Small intestine (tissue), 7 donors: ENCODE results near the gene CDH23. TPM values are rescaled to one million over a fixed set of nuclear protein-coding genes. Genes with fewer than 3 reads are reported as not detected.

Experiments
- DNase-seq, 2 donors: peaks; one replicate each; pipeline versions ENCODE4 v3.0.0 to v3.0.0-alpha.2; 2013
- FAIRE-seq: peaks from 2 replicates; lab custom pipeline; 2012; peaks lifted over from hg19 to GRCh38; lab: Jason Lieb, UNC
- H3K27ac ChIP-seq, 3 donors: one replicate each; pipeline ENCODE4 v1.5.1; 2013; ENCODE audit warnings: low read length in 2 of 3, mild to moderate bottlenecking in 2 of 3, control low read depth in 1 of 3, inconsistent platforms in 1 of 3, low read depth in 1 of 3, moderate library complexity in 1 of 3
- H3K27me3 ChIP-seq, 3 donors: one replicate each; pipeline ENCODE4 v1.6.1; 2013; ENCODE audit warnings: low read length in 3 of 3, inconsistent platforms in 1 of 3; ENCODE audit not compliant: control insufficient read depth in 3 of 3, insufficient read depth in 3 of 3
- H3K36me3 ChIP-seq, 3 donors: one replicate each; pipeline ENCODE4 v1.6.1; 2013; ENCODE audit warnings: low read length in 3 of 3, inconsistent platforms in 1 of 3, low read depth in 1 of 3, mild to moderate bottlenecking in 1 of 3, moderate library complexity in 1 of 3; ENCODE audit not compliant: control insufficient read depth in 3 of 3, insufficient read depth in 2 of 3
- H3K4me1 ChIP-seq, 3 donors: one replicate each; pipeline ENCODE4 v1.6.1; 2013; ENCODE audit warnings: low read length in 2 of 3, inconsistent platforms in 1 of 3, low read depth in 1 of 3, mild to moderate bottlenecking in 1 of 3, moderate library complexity in 1 of 3; ENCODE audit not compliant: control insufficient read depth in 3 of 3, insufficient read depth in 2 of 3
- H3K4me3 ChIP-seq, 3 donors: one replicate each; pipeline ENCODE4 v1.5.1; 2013; ENCODE audit warnings: low read length in 3 of 3, control low read depth in 1 of 3, inconsistent platforms in 1 of 3, low read depth in 1 of 3, mild to moderate bottlenecking in 1 of 3, moderate library complexity in 1 of 3
- H3K9me3 ChIP-seq, 2 donors: one replicate each; pipeline ENCODE4 v1.6.1; 2013; ENCODE audit warnings: low read depth in 1 of 2, low read length in 1 of 2; ENCODE audit not compliant: control insufficient read depth in 2 of 2, insufficient read depth in 1 of 2
- WGBS, 3 donors: extraction: QIAGEN DNeasy Blood & Tissue Kit; methylation state at CpG; one replicate each; pipeline ENCODE4 v1.1.7; 2013; 5-methylcytosine and 5-hydroxymethylcytosine counted together
- polyA plus RNA-seq, 4 donors: library from polyadenylated mRNA; stranded (reverse) in 3 of 4; unstranded in 1 of 4; fragments of 200-250 nt in 3 of 4; fragments of 120-200 nt in 1 of 4; gene quantifications; one replicate each; pipeline versions ENCODE4 v1.2.1 to v1.2.3, GENCODE V29; 2013
- donor health status: healthy with polysubstance abuse.
- donor health status: control.
- donor health status: control.
- donor health status: Bipolar disorder and iron deficiency.
- donor health status: healthy.

Gene CDH23
- polyA plus RNA-seq, 4 donors, result 0.89 to 2.5 (median 1.6) TPM

- no peak for FAIRE-seq
Measured at GRCh38 chr10:71627956-71628355, 231.2 kb downstream of the CDH23 start.

GRCh38 chr10:71629131-71629530, 232.4 kb downstream of the CDH23 start:
- peaks cover 0 to 27% (median 5%) of the 10 kb centered on the region in 3 donors for H3K4me1 ChIP-seq
- WGBS, 3 donors, result 71 to 89% (median 75%) methylated on average over 4 of the region's 4 CpGs
- no peaks in the 10 kb centered on the region for H3K9me3 ChIP-seq
- no peaks in the 10 kb centered on the region for H3K27me3 ChIP-seq
- H3K27ac ChIP-seq, result no peak overlapping the region
- DNase-seq (no peak), FAIRE-seq (no peak)
- H3K36me3 ChIP-seq, result no peaks in the 10 kb centered on the region
- H3K4me3 ChIP-seq, result no peak overlapping the region

More at GRCh38 chr10:71627956-71628355, 231.2 kb downstream of the CDH23 start:
- Histone ChIP-seq H3K4me1 (peaks cover 0 to 27% (median 3%) of the 10 kb centered on the region in 3 donors), H3K9me3 (no peaks in the 10 kb centered on the region), H3K4me3 (no peak overlapping the region), H3K36me3 (no peaks in the 10 kb centered on the region), H3K27ac (no peak overlapping the region), H3K27me3 (no peaks in the 10 kb centered on the region)
- no peak for DNase-seq
- 82 to 91% (median 87%) methylated on average over 7 of the region's 7 CpGs for WGBS, 3 donors

GRCh38 chr10:71630168-71630567, 233.4 kb downstream of the CDH23 start:
- Histone ChIP-seq H3K4me1 (peaks cover 0 to 36% (median 8%) of the 10 kb centered on the region in 3 donors), H3K4me3 (no peak overlapping the region), H3K27me3 (no peaks in the 10 kb centered on the region), H3K9me3 (no peaks in the 10 kb centered on the region), H3K27ac (no peak overlapping the region), H3K36me3 (no peaks in the 10 kb centered on the region)
- DNase-seq (no peak), FAIRE-seq (no peak)
- WGBS, 3 donors, result 97 to 99% (median 98%) methylated on average over 5 of the region's 5 CpGs

GRCh38 chr10:71631007-71631861, 234.5 kb downstream of the CDH23 start:
- H3K9me3 ChIP-seq, result no peaks in the 10 kb centered on the region
- peak in 1 of 2 donors; percentile 36 for DNase-seq
- H3K27ac ChIP-seq, result no peak overlapping the region
- no peak for FAIRE-seq
- H3K4me3 ChIP-seq, result no peak overlapping the region
- WGBS, 3 donors, result 82 to 84% (median 83%) methylated on average over 6 of the region's 6 CpGs
- H3K4me1 ChIP-seq, result peaks cover 0 to 47% (median 12%) of the 10 kb centered on the region in 3 donors
- no peaks in the 10 kb centered on the region for H3K36me3 ChIP-seq
- no peaks in the 10 kb centered on the region for H3K27me3 ChIP-seq

- 81 to 88% (median 82%) methylated on average over 6 of the region's 6 CpGs for WGBS, 3 donors
- Histone ChIP-seq H3K36me3 (no peaks in the 10 kb centered on the region), H3K4me1 (peaks cover 0 to 57% (median 17%) of the 10 kb centered on the region in 3 donors), H3K27ac (no peak overlapping the region), H3K4me3 (no peak overlapping the region), H3K9me3 (no peaks in the 10 kb centered on the region), H3K27me3 (no peaks in the 10 kb centered on the region)
- no peak for FAIRE-seq
- peak in 1 of 2 donors; percentile 46 for DNase-seq
Measured at GRCh38 chr10:71632200-71632820, 235.6 kb downstream of the CDH23 start.

GRCh38 chr10:71632896-71633600, 236.3 kb downstream of the CDH23 start:
- H3K9me3 ChIP-seq, result no peaks in the 10 kb centered on the region
- FAIRE-seq (no peak), DNase-seq (peak; percentile 53 to 58)
- H3K27ac ChIP-seq, result peak overlapping the region in 1 of 3 donors; percentile 92
- peaks cover 0 to 65% (median 17%) of the 10 kb centered on the region in 3 donors for H3K4me1 ChIP-seq
- H3K27me3 ChIP-seq, result no peaks in the 10 kb centered on the region
- H3K4me3 ChIP-seq, result no peak overlapping the region
- no peaks in the 10 kb centered on the region for H3K36me3 ChIP-seq
- 69 to 82% (median 70%) methylated on average over 10 of the region's 10 CpGs for WGBS, 3 donors

- Histone ChIP-seq H3K4me1 (peaks cover 0 to 72% (median 17%) of the 10 kb centered on the region in 3 donors), H3K36me3 (no peaks in the 10 kb centered on the region), H3K4me3 (no peak overlapping the region), H3K27me3 (no peaks in the 10 kb centered on the region), H3K27ac (peak overlapping the region in 1 of 3 donors; percentile 92), H3K9me3 (no peaks in the 10 kb centered on the region)
- 84 to 85% (median 85%) methylated on average over 4 of the region's 4 CpGs for WGBS, 3 donors
- DNase-seq (no peak), FAIRE-seq (no peak)
Measured at GRCh38 chr10:71633920-71634319, 237.2 kb downstream of the CDH23 start.

- Histone ChIP-seq H3K4me3 (no peak overlapping the region), H3K9me3 (no peaks in the 10 kb centered on the region), H3K27ac (peak overlapping the region; percentile 68 to 92 (median 86)), H3K4me1 (peaks cover 0 to 79% (median 20%) of the 10 kb centered on the region in 3 donors), H3K27me3 (no peaks in the 10 kb centered on the region), H3K36me3 (no peaks in the 10 kb centered on the region)
- 11 to 53% (median 16%) methylated on average over 5 of the region's 5 CpGs for WGBS, 3 donors
- DNase-seq (peak; percentile 83 to 95), FAIRE-seq (no peak)
Measured at GRCh38 chr10:71634531-71635164, 237.9 kb downstream of the CDH23 start.
